K562 (cell line): ENCODE results near the gene DEFB113. TPM values are rescaled to one million over a fixed set of nuclear protein-coding genes. Genes with fewer than 3 reads are reported as not detected.

Experiments
- BCL6 ChIP-seq: fragments of 250-450 bp; sonication (Bioruptor Pico); IDR thresholded peaks from 2 replicates; pipeline ENCODE4 v1.4.0; 2020
- CBX8 ChIP-seq: fragments of 200-600 bp; sonication (generic); IDR thresholded peaks from 2 replicates; pipeline ENCODE4 v1.6.1; 2012; ENCODE audit warnings: borderline replicate concordance, mixed run types, low read depth, mild to moderate bottlenecking, moderate library complexity, mixed read lengths, low read length, control low read depth, inconsistent platforms; ENCODE audit not compliant: poor library complexity, severe bottlenecking; ENCODE audit errors: extremely low read depth
- CGGBP1 ChIP-seq: fragments of 250-450 bp; sonication (Bioruptor Pico); IDR thresholded peaks from 2 replicates; pipeline ENCODE4 v1.9.0; 2021; ENCODE audit warnings: mild to moderate bottlenecking
- CHD1 ChIP-seq: fragments of 200-600 bp; sonication (generic); IDR thresholded peaks from one replicate; pipeline ENCODE4 v1.6.1; 2012; ENCODE audit warnings: mild to moderate bottlenecking, moderate library complexity, low read length, inconsistent platforms
- CTBP1 ChIP-seq: fragments of 450-650 bp; IDR thresholded peaks from 2 replicates; pipeline ENCODE4 v1.6.1; 2016; ENCODE audit warnings: borderline replicate concordance
- DMBX1 ChIP-seq: fragments of 250-450 bp; sonication (Bioruptor Pico); IDR thresholded peaks from 2 replicates; pipeline ENCODE4 v1.8.0; 2022; ENCODE audit warnings: inconsistent platforms, mild to moderate bottlenecking, moderate library complexity, borderline replicate concordance
- HDAC6 ChIP-seq: IDR thresholded peaks from 2 replicates; pipeline ENCODE4 v1.6.1; 2012; ENCODE audit warnings: low read depth, mild to moderate bottlenecking, control low read depth, inconsistent platforms, low read length, moderate library complexity
- HMG20B ChIP-seq: fragments of 250-450 bp; sonication (Bioruptor Pico); IDR thresholded peaks from 2 replicates; pipeline ENCODE4 v1.5.0; 2021; ENCODE audit warnings: mild to moderate bottlenecking
- KDM4B ChIP-seq, 2 experiments: fragments of 450-650 bp in 1 of 2; sonication (generic) in 1 of 2; IDR thresholded peaks; 2 replicates each; pipeline ENCODE4 v1.6.1; 2016 to 2017; ENCODE audit warnings: borderline replicate concordance in 2 of 2, antibody characterized with exemption in 1 of 2, low read depth in 1 of 2, mild to moderate bottlenecking in 1 of 2
- LARP7 ChIP-seq: fragments of 450-650 bp; IDR thresholded peaks from 2 replicates; pipeline ENCODE4 v1.6.1; 2016
- MAZ ChIP-seq, 2 experiments: fragments of 450-650 bp in 1 of 2; sonication (generic) in 1 of 2; formaldehyde crosslinking; IDR thresholded peaks in 1 of 2; conservative IDR thresholded peaks in 1 of 2; 2 replicates each; pipeline versions ENCODE4 v1.4.0 to v1.5.0; 2020; ENCODE audit warnings: mild to moderate bottlenecking in 1 of 2, missing genetic modification reagents in 1 of 2
- MCM3 ChIP-seq: fragments of 450-650 bp; IDR thresholded peaks from 2 replicates; pipeline ENCODE4 v1.6.1; 2016
- MLX ChIP-seq, 2 experiments: fragments of 450-650 bp in 1 of 2; sonication (generic) in 1 of 2; formaldehyde crosslinking; conservative IDR thresholded peaks; 2 replicates each; pipeline versions ENCODE4 v1.4.0 to v1.8.1; 2020 to 2022; ENCODE audit warnings: mild to moderate bottlenecking in 1 of 2, missing genetic modification reagents in 1 of 2
- NFYB ChIP-seq: IDR thresholded peaks from 2 replicates; pipeline ENCODE4 v1.6.1; 2011; ENCODE audit warnings: mild to moderate bottlenecking, moderate library complexity; ENCODE audit not compliant: insufficient read length; ENCODE audit errors: extremely low read depth
- POLR3A ChIP-seq: IDR thresholded peaks from 2 replicates; pipeline ENCODE4 v1.6.1; 2011; ENCODE audit warnings: borderline replicate concordance, mild to moderate bottlenecking, moderate library complexity; ENCODE audit not compliant: insufficient read length, insufficient read depth; ENCODE audit errors: extremely low read depth
- RCOR1 ChIP-seq, 2 experiments: IDR thresholded peaks; 2 replicates each; pipeline ENCODE4 v1.6.1; 2012; ENCODE audit warnings: low read depth in 2 of 2, low read length in 2 of 2, borderline replicate concordance in 1 of 2, improper control_type of control experiment in 1 of 2
- SUPT5H ChIP-seq: fragments of 450-650 bp; IDR thresholded peaks from 2 replicates; pipeline ENCODE4 v1.6.1; 2016
- TCFL5 ChIP-seq: fragments of 250-450 bp; sonication (Bioruptor Pico); conservative IDR thresholded peaks from 2 replicates; pipeline ENCODE4 v1.6.1; 2021; ENCODE audit warnings: mild to moderate bottlenecking, moderate library complexity, matching md5 sums
- TEAD1 ChIP-seq, 2 experiments: fragments of 450-650 bp in 1 of 2; sonication (generic) in 1 of 2; formaldehyde crosslinking; IDR thresholded peaks; 2 replicates each; pipeline versions ENCODE4 v1.4.0 to v1.8.0; 2020 to 2022; ENCODE audit warnings: mild to moderate bottlenecking in 2 of 2, missing genetic modification reagents in 1 of 2
- TRIM24 ChIP-seq, 2 experiments: fragments of 450-650 bp; IDR thresholded peaks; 2 replicates each; pipeline ENCODE4 v1.6.1; 2016
- ZBED1 ChIP-seq: IDR thresholded peaks from 2 replicates; pipeline ENCODE4 v1.6.1; 2014
- ZEB2 ChIP-seq: fragments of 450-650 bp; IDR thresholded peaks from 2 replicates; pipeline ENCODE4 v1.6.1; 2016
- polyA plus RNA-seq, 8 experiments: library from polyadenylated mRNA; depleted of rRNA in 4 of 8; stranded (reverse) in 5 of 8; unstranded in 3 of 8; fragments of >200 nt; fragmentation: Nextera tagmentation in 2 of 8; fragmentation: Illumina TruSeq in 1 of 8; extraction: Ambion mirVana in 2 of 8; extraction: Trizol in 1 of 8; gene quantifications; 2 replicates each; pipeline versions ENCODE4 v1.2.1 to v1.2.3, GENCODE V29; 2011 to 2014; ENCODE audit warnings: inconsistent platforms in 1 of 8, missing spikeins in 1 of 8
- total RNA-seq, 7 experiments: library from RNA; depleted of rRNA in 6 of 7; stranded (reverse); fragments of >200 nt in 6 of 7; fragmentation: Illumina TruSeq in 2 of 7; extraction: Trizol in 2 of 7; gene quantifications; 2 replicates each; pipeline versions ENCODE4 v1.2.1 to v1.2.3, GENCODE V29; 2011 to 2021; ENCODE audit warnings: low replicate concordance in 1 of 7
- TF ChIP-seq, protein P1 (sequence below): fragments of 450-650 bp; formaldehyde crosslinking; IDR thresholded peaks from 2 replicates; pipeline ENCODE4 v1.4.0; 2022; ENCODE audit warnings: mild to moderate bottlenecking, moderate library complexity
- TF ChIP-seq, protein P2 (sequence below): sonication (generic); formaldehyde crosslinking; IDR thresholded peaks from 2 replicates; pipeline ENCODE4 v1.9.0; 2022; ENCODE audit warnings: mild to moderate bottlenecking, missing genetic modification reagents
- TF ChIP-seq, protein P3 (sequence below): fragments of 150-350 bp; IDR thresholded peaks from 2 replicates; pipeline ENCODE4 v1.6.1; 2014; ENCODE audit warnings: low read depth, mild to moderate bottlenecking, low read length, borderline replicate concordance

The DEFB113 gene
- total and polyA plus RNA-seq, 9 of the 15 experiments (the other 6 are each of a cell fraction or from before 2014, with no cell fraction given): not detected

- no peak for TF ChIP-seq CGGBP1 (CRISPR knock-in tag)
- peak; percentile 72; the same call in 1 of the 2 replicates for TF ChIP-seq DMBX1
- TF ChIP-seq MCM3: no peak
- TF ChIP-seq CHD1: no peak
- TF ChIP-seq SUPT5H: no peak
- TF ChIP-seq HDAC6: no peak
- no peak for TF ChIP-seq MAZ (CRISPR knock-in tag; conservative IDR thresholded peaks at IDR 0.05 in 1 of 2, IDR thresholded peaks at IDR 0.05 in 1 of 2)
- no peak for TF ChIP-seq MLX (CRISPR knock-in tag; conservative IDR thresholded peaks at IDR 0.05)
- peak in 1 of 2 experiments; percentile 71; a peak in 1 of 4 replicates for TF ChIP-seq RCOR1 (IDR thresholded peaks at IDR 0.05; ENCODE audit: borderline replicate concordance in 1 of 2, low read depth in 2 of 2, low read length in 2 of 2)
- TF ChIP-seq BCL6 (CRISPR knock-in tag): no peak
- TF ChIP-seq ZBED1: no peak
- TF ChIP-seq TRIM24 (IDR thresholded peaks at IDR 0.05): no peak
- peak in 1 of 2 experiments; percentile 57; a peak in 1 of 4 replicates for TF ChIP-seq TEAD1 (CRISPR knock-in tag; IDR thresholded peaks at IDR 0.05)
- TF ChIP-seq, protein P1, sequence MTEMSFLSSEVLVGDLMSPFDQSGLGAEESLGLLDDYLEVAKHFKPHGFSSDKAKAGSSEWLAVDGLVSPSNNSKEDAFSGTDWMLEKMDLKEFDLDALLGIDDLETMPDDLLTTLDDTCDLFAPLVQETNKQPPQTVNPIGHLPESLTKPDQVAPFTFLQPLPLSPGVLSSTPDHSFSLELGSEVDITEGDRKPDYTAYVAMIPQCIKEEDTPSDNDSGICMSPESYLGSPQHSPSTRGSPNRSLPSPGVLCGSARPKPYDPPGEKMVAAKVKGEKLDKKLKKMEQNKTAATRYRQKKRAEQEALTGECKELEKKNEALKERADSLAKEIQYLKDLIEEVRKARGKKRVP (CRISPR knock-in tag): no peak
- no peak for TF ChIP-seq NFYB
- TF ChIP-seq POLR3A: no peak
- TF ChIP-seq, protein P2, sequence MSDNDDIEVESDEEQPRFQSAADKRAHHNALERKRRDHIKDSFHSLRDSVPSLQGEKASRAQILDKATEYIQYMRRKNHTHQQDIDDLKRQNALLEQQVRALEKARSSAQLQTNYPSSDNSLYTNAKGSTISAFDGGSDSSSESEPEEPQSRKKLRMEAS: no peak
- no peak for TF ChIP-seq LARP7
- TF ChIP-seq KDM4B (IDR thresholded peaks at IDR 0.05; ENCODE audit: borderline replicate concordance in 2 of 2, low read depth in 1 of 2): no peak
- TF ChIP-seq ZEB2: no peak
- no peak for TF ChIP-seq TCFL5 (CRISPR knock-in tag)
- TF ChIP-seq HMG20B: no peak
- no peak for TF ChIP-seq CBX8
- peak; percentile 67 for TF ChIP-seq CTBP1
- TF ChIP-seq, protein P3, sequence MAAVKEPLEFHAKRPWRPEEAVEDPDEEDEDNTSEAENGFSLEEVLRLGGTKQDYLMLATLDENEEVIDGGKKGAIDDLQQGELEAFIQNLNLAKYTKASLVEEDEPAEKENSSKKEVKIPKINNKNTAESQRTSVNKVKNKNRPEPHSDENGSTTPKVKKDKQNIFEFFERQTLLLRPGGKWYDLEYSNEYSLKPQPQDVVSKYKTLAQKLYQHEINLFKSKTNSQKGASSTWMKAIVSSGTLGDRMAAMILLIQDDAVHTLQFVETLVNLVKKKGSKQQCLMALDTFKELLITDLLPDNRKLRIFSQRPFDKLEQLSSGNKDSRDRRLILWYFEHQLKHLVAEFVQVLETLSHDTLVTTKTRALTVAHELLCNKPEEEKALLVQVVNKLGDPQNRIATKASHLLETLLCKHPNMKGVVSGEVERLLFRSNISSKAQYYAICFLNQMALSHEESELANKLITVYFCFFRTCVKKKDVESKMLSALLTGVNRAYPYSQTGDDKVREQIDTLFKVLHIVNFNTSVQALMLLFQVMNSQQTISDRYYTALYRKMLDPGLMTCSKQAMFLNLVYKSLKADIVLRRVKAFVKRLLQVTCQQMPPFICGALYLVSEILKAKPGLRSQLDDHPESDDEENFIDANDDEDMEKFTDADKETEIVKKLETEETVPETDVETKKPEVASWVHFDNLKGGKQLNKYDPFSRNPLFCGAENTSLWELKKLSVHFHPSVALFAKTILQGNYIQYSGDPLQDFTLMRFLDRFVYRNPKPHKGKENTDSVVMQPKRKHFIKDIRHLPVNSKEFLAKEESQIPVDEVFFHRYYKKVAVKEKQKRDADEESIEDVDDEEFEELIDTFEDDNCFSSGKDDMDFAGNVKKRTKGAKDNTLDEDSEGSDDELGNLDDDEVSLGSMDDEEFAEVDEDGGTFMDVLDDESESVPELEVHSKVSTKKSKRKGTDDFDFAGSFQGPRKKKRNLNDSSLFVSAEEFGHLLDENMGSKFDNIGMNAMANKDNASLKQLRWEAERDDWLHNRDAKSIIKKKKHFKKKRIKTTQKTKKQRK: no peak
Observed at GRCh38 chr6:49934770-49935169, 34.7 kb downstream of the DEFB113 start (continued).
